ENCODE data around the gene TMEM219. TPM values are rescaled to one million over a fixed set of nuclear protein-coding genes. Genes with fewer than 3 reads are reported as not detected.

Gene TMEM219
- total and polyA plus RNA-seq, 2 of the 8 experiments (the other 6 are each of a cell fraction or from before 2014, with no cell fraction given): 60.2 to 116 TPM

DNA sequence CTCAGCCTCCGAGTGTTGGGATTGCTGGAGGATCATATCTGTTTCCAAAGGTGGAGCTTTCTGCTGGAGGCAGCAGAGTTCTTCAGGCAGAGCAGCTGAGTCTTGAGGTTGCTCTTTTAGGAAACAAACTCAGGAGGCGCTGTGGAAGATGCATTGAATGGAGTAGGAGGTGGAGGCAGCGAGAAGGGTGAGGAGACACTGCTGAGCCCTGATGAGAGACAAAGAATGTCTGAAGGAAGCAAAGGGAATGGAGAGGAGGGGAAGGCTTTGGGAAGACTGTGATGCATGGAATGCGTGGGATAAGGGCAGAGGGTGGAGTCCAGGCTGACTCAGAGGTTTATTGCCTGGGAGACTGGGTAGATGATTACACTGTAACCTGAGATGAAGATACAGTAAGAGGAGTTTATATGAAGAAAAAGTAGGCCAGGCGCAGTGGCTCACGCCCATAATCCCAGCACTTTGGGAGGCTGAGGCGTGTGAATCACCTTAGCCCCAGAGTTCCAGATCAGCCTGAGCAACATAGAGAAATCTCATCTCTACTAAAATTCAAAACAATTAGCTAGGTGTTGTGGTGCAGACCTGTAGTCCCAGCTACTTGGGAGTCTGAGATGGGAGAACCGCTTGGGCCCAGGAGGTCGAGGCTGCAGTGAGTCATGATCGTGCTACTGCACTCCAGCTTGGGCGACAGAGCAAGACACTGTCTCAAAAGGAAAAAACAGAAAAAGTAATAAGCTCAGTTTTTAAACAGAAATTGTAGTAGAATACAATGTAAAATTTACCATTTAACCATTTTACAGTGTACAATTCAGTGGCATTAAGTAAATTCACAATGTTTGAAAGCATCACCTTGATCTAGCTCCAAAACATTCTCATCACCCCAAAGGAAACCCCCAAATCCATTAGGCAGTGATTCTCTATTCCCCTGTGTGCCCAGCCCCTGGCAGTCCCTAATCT, 17.8 kb upstream of the TMEM219 start (continued):
- TF ChIP-seq, protein P1, sequence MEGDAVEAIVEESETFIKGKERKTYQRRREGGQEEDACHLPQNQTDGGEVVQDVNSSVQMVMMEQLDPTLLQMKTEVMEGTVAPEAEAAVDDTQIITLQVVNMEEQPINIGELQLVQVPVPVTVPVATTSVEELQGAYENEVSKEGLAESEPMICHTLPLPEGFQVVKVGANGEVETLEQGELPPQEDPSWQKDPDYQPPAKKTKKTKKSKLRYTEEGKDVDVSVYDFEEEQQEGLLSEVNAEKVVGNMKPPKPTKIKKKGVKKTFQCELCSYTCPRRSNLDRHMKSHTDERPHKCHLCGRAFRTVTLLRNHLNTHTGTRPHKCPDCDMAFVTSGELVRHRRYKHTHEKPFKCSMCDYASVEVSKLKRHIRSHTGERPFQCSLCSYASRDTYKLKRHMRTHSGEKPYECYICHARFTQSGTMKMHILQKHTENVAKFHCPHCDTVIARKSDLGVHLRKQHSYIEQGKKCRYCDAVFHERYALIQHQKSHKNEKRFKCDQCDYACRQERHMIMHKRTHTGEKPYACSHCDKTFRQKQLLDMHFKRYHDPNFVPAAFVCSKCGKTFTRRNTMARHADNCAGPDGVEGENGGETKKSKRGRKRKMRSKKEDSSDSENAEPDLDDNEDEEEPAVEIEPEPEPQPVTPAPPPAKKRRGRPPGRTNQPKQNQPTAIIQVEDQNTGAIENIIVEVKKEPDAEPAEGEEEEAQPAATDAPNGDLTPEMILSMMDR (IDR thresholded peaks at IDR 0.05; ENCODE audit: control extremely low read depth in 1 of 3, insufficient read depth in 1 of 3, low read depth in 1 of 3, low read length in 3 of 3): peak; percentile 22 to 67 (median 51)
- no peak for TF ChIP-seq CEBPB (IDR thresholded peaks at IDR 0.05; ENCODE audit: low read depth, low read length)
- TF ChIP-seq TAF7 (optimal IDR thresholded peaks at IDR 0.05; ENCODE audit: borderline replicate concordance, low read depth, low read length): no peak
- TF ChIP-seq, protein P2, sequence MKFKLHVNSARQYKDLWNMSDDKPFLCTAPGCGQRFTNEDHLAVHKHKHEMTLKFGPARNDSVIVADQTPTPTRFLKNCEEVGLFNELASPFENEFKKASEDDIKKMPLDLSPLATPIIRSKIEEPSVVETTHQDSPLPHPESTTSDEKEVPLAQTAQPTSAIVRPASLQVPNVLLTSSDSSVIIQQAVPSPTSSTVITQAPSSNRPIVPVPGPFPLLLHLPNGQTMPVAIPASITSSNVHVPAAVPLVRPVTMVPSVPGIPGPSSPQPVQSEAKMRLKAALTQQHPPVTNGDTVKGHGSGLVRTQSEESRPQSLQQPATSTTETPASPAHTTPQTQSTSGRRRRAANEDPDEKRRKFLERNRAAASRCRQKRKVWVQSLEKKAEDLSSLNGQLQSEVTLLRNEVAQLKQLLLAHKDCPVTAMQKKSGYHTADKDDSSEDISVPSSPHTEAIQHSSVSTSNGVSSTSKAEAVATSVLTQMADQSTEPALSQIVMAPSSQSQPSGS (IDR thresholded peaks at IDR 0.05; ENCODE audit: low read length): no peak
- peak; percentile 29; the same call in 1 of the 2 replicates for TF ChIP-seq KDM1A (IDR thresholded peaks at IDR 0.05; ENCODE audit: borderline replicate concordance, low read length)
- no peak for TF ChIP-seq RNF2 (IDR thresholded peaks at IDR 0.05; ENCODE audit: borderline replicate concordance, low read depth, low read length, missing control alignments, poor library complexity, severe bottlenecking)
- TF ChIP-seq, protein P3, sequence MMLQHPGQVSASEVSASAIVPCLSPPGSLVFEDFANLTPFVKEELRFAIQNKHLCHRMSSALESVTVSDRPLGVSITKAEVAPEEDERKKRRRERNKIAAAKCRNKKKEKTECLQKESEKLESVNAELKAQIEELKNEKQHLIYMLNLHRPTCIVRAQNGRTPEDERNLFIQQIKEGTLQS (IDR thresholded peaks at IDR 0.05; ENCODE audit: insufficient read depth, low read depth, low read length): no peak
- TF ChIP-seq EGR1 (IDR thresholded peaks at IDR 0.05; ENCODE audit: borderline replicate concordance, low read depth, low read length): no peak
- no peak for TF ChIP-seq SIX5 (IDR thresholded peaks at IDR 0.05; ENCODE audit: low read depth, low read length)
- no peak for TF ChIP-seq TBP (IDR thresholded peaks at IDR 0.05; ENCODE audit: low read depth, low read length)
- TF ChIP-seq TCF12 (IDR thresholded peaks at IDR 0.05; ENCODE audit: low read depth, low read length): no peak
- TF ChIP-seq CBX8 (IDR thresholded peaks at IDR 0.05; ENCODE audit: borderline replicate concordance, low read depth, low read length): no peak
- 0 out of 2 replicates have a peak, but pooled peaks have one; percentile 10 for TF ChIP-seq SP1 (IDR thresholded peaks at IDR 0.05; ENCODE audit: low read depth, low read length)
- no peak for TF ChIP-seq CBX5 (IDR thresholded peaks at IDR 0.05; ENCODE audit: low read depth, low read length)
- TF ChIP-seq POLR2A (IDR thresholded peaks at IDR 0.05; ENCODE audit: control extremely low read depth in 1 of 2, low read depth in 2 of 2, low read length in 2 of 2): no peak
- no peak for TF ChIP-seq SIN3A (conservative IDR thresholded peaks at IDR 0.05 in 1 of 2, IDR thresholded peaks at IDR 0.05 in 1 of 2; ENCODE audit: low read depth in 1 of 2, low read length in 2 of 2)
- no peak for TF ChIP-seq RXRA (IDR thresholded peaks at IDR 0.05; ENCODE audit: insufficient read depth, low read depth, low read length)
- no peak for TF ChIP-seq SP4 (IDR thresholded peaks at IDR 0.05; ENCODE audit: low read length)
- TF ChIP-seq JUN (IDR thresholded peaks at IDR 0.05; ENCODE audit: low read depth, low read length): no peak

All from H1 (cell line).